H1 (cell line): ENCODE measurements around the gene LRRC40. TPM values are rescaled to one million over a fixed set of nuclear protein-coding genes. Genes with fewer than 3 reads are reported as not detected.

Source experiments
- CTCF ChIA-PET: fragments of 300-600 bp; sonication (Branson Sonifier 250); formaldehyde crosslinking; loops from one replicate; lab custom pipeline; 2021; ENCODE audit not compliant: partially characterized antibody; lab: Charles Lee
- POLR2A ChIA-PET: fragments of 300-600 bp; sonication (Branson Sonifier 250); formaldehyde crosslinking; loops from one replicate; lab custom pipeline; 2021; ENCODE audit warnings: inconsistent platforms; ENCODE audit not compliant: partially characterized antibody; lab: Charles Lee
- DNase-seq, 2 experiments: peaks; one replicate each; pipeline versions ENCODE4 v3.0.0 to v3.0.0-alpha.2; 2010 to 2022; ENCODE audit warnings: low spot score in 2 of 2, low read depth in 1 of 2, mixed read lengths in 1 of 2
- FAIRE-seq: peaks from 2 replicates; lab custom pipeline; 2011; peaks lifted over from hg19 to GRCh38; lab: Jason Lieb, UNC
- H2AFZ ChIP-seq: 2 replicates; pipeline ENCODE4 v1.8.1; 2012; ENCODE audit warnings: low read length, inconsistent platforms
- H2AK5ac ChIP-seq: 2 replicates; pipeline ENCODE4 v1.6.1; 2013; ENCODE audit warnings: low read depth, low read length
- H2BK120ac ChIP-seq: replicated peaks from 2 replicates; pipeline ENCODE3; 2013; ENCODE audit warnings: low read depth, low read length, inconsistent platforms
- H2BK12ac ChIP-seq: 2 replicates; pipeline ENCODE4 v1.6.1; 2013; ENCODE audit warnings: low read depth, low read length
- H2BK15ac ChIP-seq: 2 replicates; pipeline ENCODE4 v1.6.1; 2013; ENCODE audit warnings: low read length
- H2BK20ac ChIP-seq: 2 replicates; pipeline ENCODE4 v1.6.1; 2013; ENCODE audit warnings: low read length
- H2BK5ac ChIP-seq: 2 replicates; pipeline ENCODE4 v1.6.1; 2013; ENCODE audit warnings: low read depth, low read length
- H3K14ac ChIP-seq: 2 replicates; pipeline ENCODE4 v1.6.1; 2013; ENCODE audit warnings: inconsistent platforms; ENCODE audit not compliant: insufficient read length
- H3K18ac ChIP-seq: 2 replicates; pipeline ENCODE4 v1.6.1; 2013; ENCODE audit warnings: low read length; ENCODE audit errors: extremely low read depth
- H3K23ac ChIP-seq: 2 replicates; pipeline ENCODE4 v1.6.1; 2013; ENCODE audit warnings: inconsistent platforms; ENCODE audit not compliant: insufficient read length
- H3K23me2 ChIP-seq: 2 replicates; pipeline ENCODE4 v1.6.1; 2013; ENCODE audit warnings: low read depth, low read length
- H3K27ac ChIP-seq: 2 replicates; pipeline ENCODE4 v1.6.1; 2011; ENCODE audit warnings: low read depth, low read length, inconsistent platforms
- H3K27me3 ChIP-seq, 4 experiments: replicated peaks in 1 of 4; 1 replicate in 1 of 4; 2 replicates in 3 of 4; pipeline versions ENCODE4 v1.6.1 to v1.8.1; 2011 to 2013; ENCODE audit warnings: low read length in 3 of 4, mild to moderate bottlenecking in 3 of 4, inconsistent platforms in 2 of 4, mixed read lengths in 2 of 4, moderate library complexity in 1 of 4; ENCODE audit not compliant: control insufficient read depth in 3 of 4, insufficient read depth in 3 of 4; ENCODE audit errors: extremely low read depth in 1 of 4
- H3K36me3 ChIP-seq, 4 experiments: 2 replicates each; pipeline versions ENCODE4 v1.6.1 to v1.8.1; 2011 to 2013; ENCODE audit warnings: mild to moderate bottlenecking in 4 of 4, low read length in 3 of 4, moderate library complexity in 2 of 4, control low read depth in 1 of 4, inconsistent platforms in 1 of 4; ENCODE audit not compliant: insufficient read depth in 4 of 4, control insufficient read depth in 2 of 4
- H3K4ac ChIP-seq: replicated peaks from 2 replicates; pipeline ENCODE3; 2013; ENCODE audit warnings: low read length, low read depth, mixed read lengths, inconsistent platforms; ENCODE audit not compliant: insufficient read length
- H3K4me1 ChIP-seq, 4 experiments: replicated peaks in 1 of 4; 1 replicate in 1 of 4; 2 replicates in 3 of 4; pipeline versions ENCODE4 v1.6.1 to v1.8.1; 2011 to 2013; ENCODE audit warnings: low read length in 3 of 4, inconsistent platforms in 2 of 4, mixed read lengths in 1 of 4; ENCODE audit not compliant: insufficient read depth in 4 of 4, control insufficient read depth in 3 of 4
- H3K4me2 ChIP-seq, 2 experiments: 2 replicates each; pipeline versions ENCODE4 v1.6.1 to v1.8.1; 2011 to 2013; ENCODE audit warnings: low read depth in 2 of 2, low read length in 2 of 2, control low read depth in 1 of 2, inconsistent platforms in 1 of 2, mild to moderate bottlenecking in 1 of 2; ENCODE audit not compliant: insufficient read depth in 1 of 2
- H3K4me3 ChIP-seq, 4 experiments: fragments of 200-600, 300-600 bp in 1 of 4; sonication (generic), shearing (Covaris generic), sonication (Bioruptor Twin) in 1 of 4; 2 replicates each; pipeline versions ENCODE4 v1.5.1 to v1.8.1; 2011 to 2016; ENCODE audit warnings: low read length in 4 of 4, low read depth in 3 of 4, control low read depth in 2 of 4, inconsistent platforms in 2 of 4, mild to moderate bottlenecking in 2 of 4, mixed read lengths in 1 of 4, moderate library complexity in 1 of 4; ENCODE audit not compliant: insufficient read depth in 2 of 4; ENCODE audit errors: extremely low read depth in 1 of 4
- H3K56ac ChIP-seq: replicated peaks from 2 replicates; pipeline ENCODE3; 2013; ENCODE audit warnings: low read depth, mild to moderate bottlenecking, mixed read lengths, low read length, inconsistent platforms; ENCODE audit not compliant: insufficient read length
- H3K79me1 ChIP-seq: 2 replicates; pipeline ENCODE4 v1.6.1; 2013; ENCODE audit warnings: low read depth, low read length, control low read depth
- H3K79me2 ChIP-seq, 2 experiments: 2 replicates each; pipeline versions ENCODE4 v1.6.1 to v1.8.1; 2012 to 2013; ENCODE audit warnings: low read length in 2 of 2, mild to moderate bottlenecking in 2 of 2, inconsistent platforms in 1 of 2; ENCODE audit not compliant: insufficient read depth in 2 of 2, control insufficient read depth in 1 of 2
- H3K9ac ChIP-seq, 4 experiments: replicated peaks in 1 of 4; 1 replicate in 1 of 4; 2 replicates in 3 of 4; pipeline versions ENCODE4 v1.6.1 to v1.8.1; 2011 to 2013; ENCODE audit warnings: low read depth in 3 of 4, low read length in 3 of 4, control low read depth in 2 of 4, mild to moderate bottlenecking in 2 of 4, moderate library complexity in 2 of 4, inconsistent platforms in 1 of 4; ENCODE audit errors: extremely low read depth in 1 of 4
- H3K9me3 ChIP-seq, 2 experiments: 2 replicates each; pipeline versions ENCODE4 v1.6.1 to v1.8.1; 2012 to 2013; ENCODE audit warnings: mild to moderate bottlenecking in 2 of 2, moderate library complexity in 2 of 2, control low read depth in 1 of 2, inconsistent platforms in 1 of 2, low read depth in 1 of 2, low read length in 1 of 2, mixed read lengths in 1 of 2; ENCODE audit not compliant: insufficient read depth in 2 of 2
- H4K20me1 ChIP-seq, 2 experiments: replicated peaks in 1 of 2; 2 replicates each; pipeline versions ENCODE3 to v1.8.1; 2011 to 2013; ENCODE audit warnings: inconsistent platforms in 2 of 2, low read length in 2 of 2, mild to moderate bottlenecking in 1 of 2; ENCODE audit not compliant: insufficient read depth in 2 of 2, control insufficient read depth in 1 of 2
- H4K5ac ChIP-seq: 2 replicates; pipeline ENCODE4 v1.6.1; 2013; ENCODE audit warnings: low read length, low read depth, mixed read lengths, inconsistent platforms; ENCODE audit not compliant: insufficient read length
- H4K8ac ChIP-seq: 2 replicates; pipeline ENCODE4 v1.8.0; 2013; ENCODE audit warnings: mild to moderate bottlenecking, moderate library complexity, low read length, inconsistent platforms; ENCODE audit not compliant: insufficient read depth; ENCODE audit errors: extremely low read depth
- H4K91ac ChIP-seq: replicated peaks from 2 replicates; pipeline ENCODE3; 2013; ENCODE audit warnings: low read length, mixed read lengths, inconsistent platforms; ENCODE audit not compliant: insufficient read length
- JUND ChIP-seq: IDR thresholded peaks from 2 replicates; pipeline ENCODE4 v1.6.1; 2011; ENCODE audit warnings: mild to moderate bottlenecking, improper control_type of control experiment, low read length
- KDM1A ChIP-seq: fragments of 200-600, 300-600 bp; sonication (generic); IDR thresholded peaks from 2 replicates; pipeline ENCODE4 v1.7.1; 2016; ENCODE audit warnings: mild to moderate bottlenecking, low read length, borderline replicate concordance
- KDM4A ChIP-seq: IDR thresholded peaks from one replicate; pipeline ENCODE4 v1.7.1; 2012; ENCODE audit warnings: low read depth, mild to moderate bottlenecking, moderate library complexity, low read length, inconsistent platforms; ENCODE audit not compliant: severe bottlenecking
- NANOG ChIP-seq: IDR thresholded peaks from 2 replicates; pipeline ENCODE4 v1.6.1; 2011; ENCODE audit warnings: low read length, low read depth, mild to moderate bottlenecking, inconsistent platforms; ENCODE audit not compliant: insufficient read depth, poor library complexity, severe bottlenecking
- POLR2AphosphoS5 ChIP-seq: IDR thresholded peaks from 2 replicates; pipeline ENCODE4 v1.6.1; 2011; ENCODE audit warnings: low read depth, low read length
- SP1 ChIP-seq: IDR thresholded peaks from 2 replicates; pipeline ENCODE4 v1.6.1; 2011; ENCODE audit warnings: low read depth, low read length
- TAF7 ChIP-seq: optimal IDR thresholded peaks from 2 replicates; pipeline ENCODE3; 2011; ENCODE audit warnings: low read depth, mild to moderate bottlenecking, inconsistent platforms, low read length, moderate library complexity, borderline replicate concordance
- YY1 ChIP-seq: IDR thresholded peaks from 2 replicates; pipeline ENCODE4 v1.6.1; 2011; ENCODE audit warnings: low read depth, mild to moderate bottlenecking, low read length
- ZNF274 ChIP-seq: IDR thresholded peaks from 2 replicates; pipeline ENCODE4 v1.7.0; 2012; ENCODE audit warnings: low read length, borderline replicate concordance; ENCODE audit errors: extremely low read depth
- WGBS, 2 experiments: shearing (Covaris generic) in 1 of 2; methylation state at CpG; one replicate each; pipeline versions ENCODE4 v1.1.6 to v1.1.7; 2013 to 2015; ENCODE audit warnings: low lambda C conversion rate in 2 of 2, mixed read lengths in 2 of 2, inconsistent platforms in 1 of 2, low coverage in 1 of 2, missing lambda C conversion rate in 1 of 2; ENCODE audit not compliant: insufficient replicate concordance in 2 of 2, insufficient coverage in 1 of 2, insufficient read length in 1 of 2; ENCODE audit errors: extremely low coverage in 1 of 2, missing lambda C conversion rate in 1 of 2; 5-methylcytosine and 5-hydroxymethylcytosine counted together
- polyA plus RNA-seq, 7 experiments: library from polyadenylated mRNA; depleted of rRNA in 3 of 7; stranded (reverse) in 5 of 7; unstranded in 2 of 7; fragments of >200 nt in 5 of 7; fragments of 200-250 nt in 2 of 7; gene quantifications; 1 replicate in 5 of 7; 2 replicates in 1 of 7; 4 replicates in 1 of 7; pipeline versions ENCODE4 v1.2.1 to v1.2.3, GENCODE V29; 2011 to 2013; ENCODE audit warnings: missing spikeins in 2 of 7, mixed read lengths in 2 of 7
- total RNA-seq: library from RNA; stranded (reverse); fragmentation: NEBNext Ultra II Directional; extraction: Animal tissue kit (Norgen Biotek cat#: 25700); gene quantifications from 2 replicates; pipeline ENCODE4 v1.2.1, GENCODE V29; 2021

LRRC40 gene
- total and polyA plus RNA-seq, 2 of the 8 experiments (the other 6 are each of a cell fraction or from before 2014, with no cell fraction given): 13.4 to 30.8 TPM

- Histone ChIP-seq H3K4me3 (no peak overlapping the region), H2AK5ac (no peak overlapping the region), H3K27me3 (no peaks in the 10 kb centered on the region), H3K9me3 (no peaks in the 10 kb centered on the region), H3K56ac (no peak overlapping the region), H2BK15ac (no peak overlapping the region), H3K18ac (no peak overlapping the region), H2BK120ac (no peak overlapping the region), H3K14ac (no peak overlapping the region), H2BK20ac (no peak overlapping the region), H3K4ac (no peak overlapping the region), H3K27ac (no peak overlapping the region), H4K91ac (no peak overlapping the region), H3K79me1 (peaks cover 4% of the 10 kb centered on the region; the same call in 1 of the 2 replicates), H3K23ac (no peak overlapping the region), H2AFZ (no peak overlapping the region), H2BK12ac (no peak overlapping the region), H4K20me1 (no peaks in the 10 kb centered on the region), H2BK5ac (no peak overlapping the region), H4K5ac (no peak overlapping the region), H3K79me2 (peaks cover 13 to 96% of the 10 kb centered on the region in 2 experiments), H3K4me1 (peaks cover 0 to 3% (median 0%) of the 10 kb centered on the region in 4 experiments; a peak in 1 of 7 replicates), H4K8ac (no peak overlapping the region), H3K36me3 (peaks cover 0 to 8% (median 1%) of the 10 kb centered on the region in 4 experiments; a peak in 3 of 8 replicates), H3K9ac (no peak overlapping the region), H3K23me2 (0 out of 2 replicates have a peak, but pooled peaks cover 1% of the 10 kb centered on the region), H3K4me2 (no peak overlapping the region; a peak in 1 of 4 replicates)
- no peak for DNase-seq
- no peak for FAIRE-seq
- 87% methylated on average over 4 of the region's 4 CpGs; no CpG with 5 or more reads in 1 of the 2 experiments for WGBS, 2 experiments
- TF ChIP-seq TAF7 (no peak), ZNF274 (no peak), YY1 (no peak), POLR2AphosphoS5 (no peak), KDM1A (no peak), KDM4A (no peak), NANOG (no peak), JUND (no peak), SP1 (no peak)
- ChIA-PET POLR2A (interaction anchor here (2.2 to 8.5 kb wide), 2 partner anchors 9 to 13 kb away, joined by 9 to 67 read pairs; partner anchors contain the start of gene SRSF11), CTCF (interaction anchor here (0.7 to 1.7 kb wide), 3 partner anchors 56 to 758 kb away, joined by 3 to 4 read pairs (median 4); no protein-coding TSS in a partner anchor)
Measured at GRCh38 chr1:70207492-70207891, 2.1 kb upstream of the LRRC40 start.
